ENCODE results near the gene SPEF1. TPM values are rescaled to one million over a fixed set of nuclear protein-coding genes. Genes with fewer than 3 reads are reported as not detected.

Gene SPEF1
- total RNA-seq, 1 experiment from 2014 or later = 0.34 TPM

- no peak for DNase-seq (ENCODE audit: low read depth)
Observed at GRCh38 chr20:3748073-3748472, 33.2 kb downstream of the SPEF1 start.

GRCh38 chr20:3747471-3747870 is 33.8 kb downstream of the SPEF1 start:
- DNase-seq (ENCODE audit: low read depth) = no peak

- DNase-seq (ENCODE audit: low read depth) = no peak
Observed at GRCh38 chr20:3745686-3746173, 35.5 kb downstream of the SPEF1 start.

GRCh38 chr20:3744806-3745685 is 36.2 kb downstream of the SPEF1 start:
- peak; percentile 83 for DNase-seq (ENCODE audit: low read depth)

GRCh38 chr20:3744037-3744436 is 37.2 kb downstream of the SPEF1 start:
- DNase-seq (ENCODE audit: low read depth) = no peak

GRCh38 chr20:3743251-3743650 is 38.0 kb downstream of the SPEF1 start:
- DNase-seq (ENCODE audit: low read depth) = no peak

GRCh38 chr20:3741836-3742458 is 39.3 kb downstream of the SPEF1 start:
- no peak for DNase-seq (ENCODE audit: low read depth)

GRCh38 chr20:3740615-3741301 is 40.5 kb downstream of the SPEF1 start:
- no peak for DNase-seq (ENCODE audit: low read depth)

GRCh38 chr20:3739926-3740451 is 41.3 kb downstream of the SPEF1 start:
- no peak for DNase-seq (ENCODE audit: low read depth)

GRCh38 chr20:3739054-3739925 is 42.0 kb downstream of the SPEF1 start:
- no peak for DNase-seq (ENCODE audit: low read depth)

- DNase-seq (ENCODE audit: low read depth) = no peak
Observed at GRCh38 chr20:3738111-3739053, 42.9 kb downstream of the SPEF1 start.

GRCh38 chr20:3735768-3736167 is 45.5 kb downstream of the SPEF1 start:
- no peak for DNase-seq (ENCODE audit: low read depth)

GRCh38 chr20:3734111-3734843 is 47.0 kb downstream of the SPEF1 start:
- no peak for DNase-seq (ENCODE audit: low read depth)

GRCh38 chr20:3733119-3733995 is 47.9 kb downstream of the SPEF1 start:
- DNase-seq (ENCODE audit: low read depth) = no peak

GRCh38 chr20:3732327-3733118 is 48.7 kb downstream of the SPEF1 start, which contains the start of gene HSPA12B:
HSPA12B (plus strand) TSS chr20:3732685; CDS start chr20:3738675, 5,990 bp downstream.
- DNase-seq (ENCODE audit: low read depth) = no peak

- DNase-seq (ENCODE audit: low read depth) = no peak
Observed at GRCh38 chr20:3731944-3732326, 49.3 kb downstream of the SPEF1 start.

Data from M059J (cell line).